ENCODE results near the gene CX3CR1.

The CX3CR1 gene

GRCh38 chr3:39264053-39264452 is 15.8 kb downstream of the CX3CR1 start:
- TF ChIP-seq CTCF (IDR thresholded peaks at IDR 0.05; ENCODE audit: extremely low read depth, missing control alignments) = no peak
- no peak for DNase-seq (ENCODE audit: low spot score)

GRCh38 chr3:39263576-39263975 is 16.3 kb downstream of the CX3CR1 start:
- TF ChIP-seq CTCF (IDR thresholded peaks at IDR 0.05; ENCODE audit: extremely low read depth, missing control alignments) = no peak
- no peak for DNase-seq (ENCODE audit: low spot score)

GRCh38 chr3:39262846-39263245 is 17.0 kb downstream of the CX3CR1 start:
- no peak for TF ChIP-seq CTCF (IDR thresholded peaks at IDR 0.05; ENCODE audit: extremely low read depth, missing control alignments)
- no peak for DNase-seq (ENCODE audit: low spot score)

GRCh38 chr3:39261726-39262125 is 18.1 kb downstream of the CX3CR1 start:
- TF ChIP-seq CTCF (IDR thresholded peaks at IDR 0.05; ENCODE audit: extremely low read depth, missing control alignments) = no peak
- no peak for DNase-seq (ENCODE audit: low spot score)

- peak; percentile 41 for DNase-seq (ENCODE audit: low spot score)
- TF ChIP-seq CTCF (IDR thresholded peaks at IDR 0.05; ENCODE audit: extremely low read depth, missing control alignments) = no peak
Observed at GRCh38 chr3:39260957-39261356, 18.9 kb downstream of the CX3CR1 start.

GRCh38 chr3:39260318-39260717 is 19.5 kb downstream of the CX3CR1 start:
- TF ChIP-seq CTCF (IDR thresholded peaks at IDR 0.05; ENCODE audit: extremely low read depth, missing control alignments) = no peak
- DNase-seq (ENCODE audit: low spot score) = no peak

- TF ChIP-seq CTCF (IDR thresholded peaks at IDR 0.05; ENCODE audit: extremely low read depth, missing control alignments) = no peak
- peak; percentile 73 for DNase-seq (ENCODE audit: low spot score)
Observed at GRCh38 chr3:39255503-39256325, 24.1 kb downstream of the CX3CR1 start.

Data from GM20000 (cell line).